Ecto neural progenitor cell (in vitro differentiated cells): ENCODE data around the gene NCBP3.
"Not testable (repeated sequence)": the region's sequence is repeated elsewhere in the genome, so short reads cannot be mapped to it uniquely, and the experiment has no call there.

Experiments used
- DNase-seq: peaks from one replicate; pipeline ENCODE4 v3.0.0-alpha.2; 2018; ENCODE audit warnings: low spot score

The NCBP3 gene

DNA sequence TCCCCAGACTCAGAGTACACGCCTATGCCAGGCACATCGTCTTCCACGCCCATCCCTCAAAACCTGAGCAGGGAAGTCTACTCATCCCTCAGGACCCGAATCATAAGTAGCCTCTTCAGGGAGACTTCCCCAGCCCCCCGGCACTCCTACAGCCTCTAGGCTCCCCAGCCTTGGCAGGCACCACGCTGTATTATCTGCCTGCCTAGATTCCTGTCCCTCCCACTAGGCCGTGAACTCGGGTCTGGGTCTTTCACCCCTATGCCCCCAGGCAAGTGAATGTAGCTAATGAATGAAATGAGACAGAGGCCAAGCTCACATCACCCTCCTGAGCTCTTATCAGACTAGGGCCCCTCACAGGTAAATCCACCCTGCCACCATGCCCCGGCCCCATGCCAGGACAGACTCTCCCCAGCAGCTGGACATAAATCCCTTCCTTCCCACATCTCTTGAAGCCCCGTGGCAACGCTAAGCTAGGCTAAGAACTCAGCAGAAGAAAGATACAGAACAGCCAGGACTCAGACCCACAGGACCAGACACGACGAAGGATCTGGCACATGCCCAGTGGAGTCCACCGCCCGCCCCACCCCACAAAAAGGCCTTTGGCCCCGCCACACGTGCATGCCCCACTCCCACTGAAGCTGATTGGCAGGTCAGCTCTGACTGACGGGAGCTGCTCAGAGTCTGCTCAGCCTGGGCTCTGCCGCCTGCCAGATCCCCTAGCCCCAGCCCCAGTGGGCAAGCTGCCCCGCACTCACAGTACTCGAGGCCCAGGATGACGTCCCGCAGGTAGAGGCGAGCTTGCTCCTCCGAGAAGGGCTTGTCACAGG, 33.8 kb upstream of the NCBP3 start:
- DNase-seq, result no peak

DNA sequence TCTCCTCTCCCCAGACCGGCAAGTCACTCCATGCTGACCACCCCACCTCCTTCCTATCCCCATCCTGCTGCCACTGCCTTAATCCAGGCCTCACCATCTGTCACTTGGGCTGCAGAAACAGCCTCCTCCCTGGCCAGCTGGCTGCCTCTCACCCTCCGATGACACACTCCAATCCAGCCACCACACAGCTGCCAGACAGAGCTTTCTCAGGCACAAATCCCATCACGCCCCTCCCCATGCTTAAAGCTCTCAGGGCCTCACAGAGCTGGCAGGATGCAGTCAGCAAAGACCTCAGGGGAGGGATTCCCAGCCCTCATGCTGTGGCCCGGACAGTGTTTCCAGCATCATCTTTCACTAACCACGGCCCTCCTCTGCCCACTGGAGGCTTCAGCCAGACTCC, 33.1 kb upstream of the NCBP3 start:
- DNase-seq, result peak; percentile 89

GRCh38 chr17:3877220-3877619, 31.2 kb upstream of the NCBP3 start:
- no peak for DNase-seq

GRCh38 chr17:3875317-3875716, 29.3 kb upstream of the NCBP3 start:
- no peak for DNase-seq

DNA sequence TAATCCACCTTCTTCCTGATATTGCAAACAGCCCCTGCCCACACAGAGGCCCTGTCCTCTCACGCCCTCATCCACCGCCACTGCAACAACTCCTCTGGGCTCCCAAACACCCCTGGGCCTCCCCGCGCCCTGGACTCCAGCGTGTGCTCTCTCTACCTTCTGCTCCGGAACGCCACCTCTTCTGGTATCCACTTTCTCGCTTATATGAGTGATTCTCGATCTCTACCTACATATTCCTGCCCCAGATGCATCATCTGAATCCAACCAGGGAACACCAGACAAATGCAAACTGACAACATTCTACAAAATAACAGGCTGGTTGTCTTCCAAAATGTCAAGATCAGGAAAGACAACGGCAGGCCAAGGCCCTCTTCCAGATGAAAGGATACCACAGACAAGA, 27.8 kb upstream of the NCBP3 start:
- DNase-seq, result no peak

DNA sequence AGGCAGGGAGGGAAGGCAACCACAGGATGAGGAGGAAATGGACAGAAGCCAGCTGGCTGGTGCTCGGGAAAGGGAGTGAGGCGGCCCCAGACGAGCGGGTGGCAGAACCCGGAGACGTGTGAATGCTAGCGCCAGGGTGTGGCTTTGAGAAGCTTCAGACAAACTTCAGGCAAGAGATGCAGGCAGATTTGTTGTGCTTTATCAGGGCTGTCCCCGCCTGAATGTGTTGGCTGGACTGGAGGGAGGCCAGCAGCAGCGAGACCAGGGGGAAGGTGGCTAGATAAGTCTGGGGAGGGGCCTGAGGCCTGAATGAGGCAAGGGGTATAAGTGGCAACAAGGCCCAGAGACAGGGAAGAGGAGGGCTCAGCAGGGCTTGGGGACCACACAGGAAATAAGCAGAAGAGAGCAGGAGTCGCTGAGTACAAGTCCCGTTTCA, 24.8 kb upstream of the NCBP3 start:
- no peak for DNase-seq

- no peak for DNase-seq
Observed at GRCh38 chr17:3867606-3868005, 21.6 kb upstream of the NCBP3 start.

DNA sequence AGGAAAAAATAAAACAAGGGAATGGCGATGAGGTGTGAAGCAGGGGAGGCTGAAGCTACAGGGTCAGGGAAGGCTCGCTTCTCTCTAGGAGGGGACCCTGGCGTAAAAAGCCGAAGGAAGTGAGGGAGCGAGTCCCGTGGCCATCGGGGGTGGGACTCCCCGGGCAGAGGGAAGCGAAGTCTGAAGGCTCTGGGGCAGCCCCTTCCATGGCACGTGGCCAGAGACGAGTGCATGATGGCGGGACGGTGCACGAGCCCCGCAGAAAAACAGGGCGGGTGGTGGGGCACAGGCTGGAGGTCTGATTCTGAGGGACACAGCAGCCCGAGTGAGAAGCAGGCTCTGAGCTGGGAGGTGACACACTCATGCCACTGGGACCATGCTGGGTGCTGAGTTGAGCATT, 21.1 kb upstream of the NCBP3 start:
- DNase-seq, result no peak

- DNase-seq, result no peak
Observed at GRCh38 chr17:3866276-3866675, 20.2 kb upstream of the NCBP3 start.

GRCh38 chr17:3865176-3865575, 19.1 kb upstream of the NCBP3 start:
- DNase-seq, result no peak

DNA sequence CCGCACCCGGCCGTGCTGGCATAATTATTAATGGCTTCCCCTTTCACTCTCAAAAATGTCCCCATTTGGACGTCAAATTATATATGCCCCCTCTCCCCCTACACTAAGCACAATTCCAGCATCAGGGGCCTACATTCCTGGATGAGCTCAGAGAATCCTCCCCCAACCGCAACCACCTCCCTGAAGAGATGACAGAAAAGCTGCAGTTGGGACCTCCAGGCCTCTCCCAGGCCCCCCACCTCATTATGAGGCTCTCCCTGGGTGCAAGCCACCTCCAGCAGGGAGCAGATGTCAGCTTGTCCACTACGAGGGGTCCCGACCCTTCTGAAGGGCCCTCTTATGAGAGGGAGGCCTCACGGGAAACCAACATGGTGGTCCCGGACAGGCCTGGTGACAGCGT, 18.5 kb upstream of the NCBP3 start:
- no peak for DNase-seq

GRCh38 chr17:3861761-3862681, 16.0 kb upstream of the NCBP3 start:
- no peak for DNase-seq

DNA sequence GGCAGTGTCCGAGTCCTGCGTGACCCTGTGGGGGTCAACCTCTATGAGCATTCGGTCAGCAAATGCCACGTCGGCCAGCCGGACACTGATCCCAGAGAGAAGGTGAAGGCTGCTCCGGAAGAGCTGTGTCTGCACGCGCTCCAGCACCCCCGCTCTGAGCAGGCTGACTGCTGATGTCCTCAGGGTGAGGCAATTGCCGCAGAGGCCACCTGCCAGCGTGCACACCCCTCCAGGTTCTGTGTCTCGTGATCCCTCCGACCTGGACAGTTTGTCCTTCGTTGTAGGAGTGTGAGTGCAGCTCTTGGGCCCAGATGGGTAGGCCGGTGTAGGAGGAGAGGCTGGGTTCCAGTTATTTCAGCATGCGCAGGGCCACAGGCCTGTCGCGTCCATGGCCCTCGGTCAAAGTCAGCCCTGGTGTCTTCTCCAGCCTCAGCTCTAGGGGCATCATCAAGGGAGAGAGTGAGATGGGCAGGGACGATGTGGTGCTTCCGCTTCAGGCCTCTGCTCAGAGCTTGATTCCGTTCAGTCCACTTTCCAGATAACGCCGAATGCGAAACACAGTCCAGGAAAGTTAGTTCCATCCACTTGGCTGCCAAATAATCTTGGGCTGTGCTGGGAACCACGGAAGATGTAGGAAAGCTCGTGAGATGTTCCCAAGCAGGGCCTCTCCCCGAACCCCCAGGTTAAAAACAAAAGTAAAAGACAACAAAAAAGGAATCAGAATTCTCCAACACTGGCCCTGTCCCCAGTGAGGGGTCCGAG, 15.1 kb upstream of the NCBP3 start:
- DNase-seq, result no peak

- no peak for DNase-seq
Observed at GRCh38 chr17:3859940-3860339, 13.9 kb upstream of the NCBP3 start.

GRCh38 chr17:3857261-3858105, 11.4 kb upstream of the NCBP3 start:
- DNase-seq, result no peak

DNA sequence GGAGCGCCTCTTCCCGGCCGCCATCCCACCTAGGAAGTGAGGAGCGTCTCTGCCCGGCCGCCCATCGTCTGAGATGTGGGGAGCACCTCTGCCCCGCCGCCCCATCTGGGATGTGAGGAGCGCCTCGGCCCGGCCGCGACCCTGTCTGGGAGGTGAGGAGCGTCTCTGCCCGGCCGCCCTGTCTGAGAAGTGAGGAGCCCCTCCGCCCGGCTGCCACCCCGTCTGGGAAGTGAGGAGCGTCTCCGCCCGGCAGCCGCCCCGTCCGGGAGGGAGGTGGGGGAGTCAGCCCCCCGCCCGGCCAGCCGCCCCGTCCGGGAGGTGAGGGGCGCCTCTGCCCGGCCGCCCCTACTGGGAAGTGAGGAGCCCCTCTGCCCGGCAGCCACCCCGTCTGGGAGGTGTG, 8.2 kb upstream of the NCBP3 start:
- not testable (repeated sequence) for DNase-seq

DNA sequence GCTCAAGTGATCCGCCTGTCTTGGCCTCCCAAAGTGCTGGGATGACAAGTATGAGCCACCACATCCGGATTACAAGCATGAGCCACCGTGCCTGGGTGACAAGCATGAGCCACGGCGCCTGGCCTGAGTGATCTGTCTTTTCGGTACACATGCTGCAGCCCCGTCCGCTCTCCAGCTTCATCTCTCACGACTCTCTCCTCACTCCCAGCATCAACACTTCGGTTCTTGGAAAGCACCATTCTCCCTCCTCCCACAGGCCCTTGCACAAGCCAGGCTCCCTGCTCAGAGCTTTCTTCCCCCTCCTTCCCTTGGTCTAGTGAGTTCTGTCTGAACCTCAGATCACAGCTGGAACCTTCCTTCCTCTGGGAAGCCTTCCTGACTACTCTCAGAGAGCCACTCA, 6.5 kb upstream of the NCBP3 start:
- DNase-seq, result no peak

DNA sequence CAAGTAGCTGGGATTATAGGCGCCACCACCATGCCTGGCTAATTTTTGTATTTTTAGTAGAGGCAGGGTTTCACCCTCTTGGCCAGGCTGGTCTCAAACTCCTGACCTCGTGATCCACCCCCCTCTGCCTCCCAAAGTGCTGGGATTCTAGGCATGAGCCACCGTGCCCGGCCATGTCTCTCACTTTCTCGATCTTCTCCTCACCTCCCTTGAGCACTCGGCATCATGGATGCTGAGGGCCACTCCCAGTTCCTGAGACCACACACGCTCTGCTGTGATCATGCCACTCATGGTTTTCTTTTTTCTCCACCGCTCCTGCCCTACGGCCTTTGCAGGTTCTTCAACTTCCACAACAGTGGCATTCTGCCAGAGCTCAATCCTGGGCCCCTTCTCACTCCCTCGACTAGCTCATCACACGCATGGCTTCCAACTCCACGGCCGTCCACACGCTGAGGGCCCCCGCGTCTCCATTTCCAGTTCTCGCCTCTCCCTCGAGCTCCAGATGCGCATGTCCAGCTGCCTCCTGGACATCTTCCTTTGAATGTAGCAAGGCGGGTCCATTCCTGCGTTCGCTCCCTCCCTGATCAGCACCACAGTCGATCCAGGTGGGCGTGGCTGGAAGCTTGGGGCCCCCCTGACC, 5.5 kb upstream of the NCBP3 start:
- no peak for DNase-seq

GRCh38 chr17:3848229-3848835, 2.3 kb upstream of the NCBP3 start:
- DNase-seq, result no peak

GRCh38 chr17:3847165-3847670, 1.2 kb upstream of the NCBP3 start:
- no peak for DNase-seq
